PC-9 (cell line): ENCODE data around the gene LY86. TPM values are rescaled to one million over a fixed set of nuclear protein-coding genes. Genes with fewer than 3 reads are reported as not detected.

Source experiments
- BruUV-seq: library from RNA; stranded (reverse); fragments of 400-500 nt; replicated peaks from 2 replicates; lab custom pipeline; 2021; lab: Mats Ljungman, UMichigan
- CTCF ChIA-PET: fragments of 300-600 bp; sonication (Branson Sonifier 250); formaldehyde crosslinking; loops from one replicate; lab custom pipeline; 2022; ENCODE audit warnings: antibody characterized with exemption; lab: Charles Lee
- POLR2A ChIA-PET: fragments of 300-600 bp; sonication (Branson Sonifier 250); formaldehyde crosslinking; loops from one replicate; lab custom pipeline; 2022; ENCODE audit warnings: antibody characterized with exemption; ENCODE audit not compliant: unreplicated experiment; lab: Charles Lee
- DNase-seq, 2 experiments: peaks; one replicate each; pipeline versions ENCODE4 v3.0.0 to v3.0.0-alpha.2; 2015 to 2022; ENCODE audit warnings: mixed read lengths in 1 of 2
- H2AFZ ChIP-seq: fragments of 200-600 bp; sonication (generic); 2 replicates; pipeline ENCODE4 v1.8.1; 2017; ENCODE audit warnings: antibody characterized with exemption
- H3F3A ChIP-seq: fragments of 200-600 bp; sonication (generic); 2 replicates; pipeline ENCODE4 v1.8.1; 2017; ENCODE audit warnings: antibody characterized with exemption, mild to moderate bottlenecking, low read depth; ENCODE audit not compliant: insufficient read depth
- H3K27ac ChIP-seq: fragments of 200-600 bp; sonication (generic); 2 replicates; pipeline ENCODE4 v1.6.1; 2016; ENCODE audit warnings: mixed run types
- H3K27me3 ChIP-seq: fragments of 200-600 bp; sonication (generic); 2 replicates; pipeline ENCODE4 v1.6.1; 2016; ENCODE audit warnings: low read depth, mixed run types; ENCODE audit not compliant: insufficient read depth
- H3K36me3 ChIP-seq: fragments of 200-600 bp; sonication (generic); 2 replicates; pipeline ENCODE4 v1.6.1; 2016; ENCODE audit warnings: low read depth, mixed run types
- H3K4me1 ChIP-seq: fragments of 200-600 bp; sonication (generic); replicated peaks from 2 replicates; pipeline ENCODE4 v1.6.1; 2016; ENCODE audit warnings: mixed run types; ENCODE audit not compliant: insufficient read depth
- H3K4me2 ChIP-seq: fragments of 200-600 bp; sonication (generic); 2 replicates; pipeline ENCODE4 v1.6.1; 2017; ENCODE audit warnings: mixed run types
- H3K4me3 ChIP-seq: fragments of 200-600 bp; sonication (generic); 2 replicates; pipeline ENCODE4 v1.6.1; 2016; ENCODE audit warnings: mixed run types
- H3K79me2 ChIP-seq: fragments of 200-600 bp; sonication (generic); 2 replicates; pipeline ENCODE4 v1.6.1; 2017; ENCODE audit warnings: low read depth, mixed run types
- H3K9me2 ChIP-seq: fragments of 200-600 bp; sonication (generic); 2 replicates; pipeline ENCODE4 v1.8.1; 2017; ENCODE audit warnings: mild to moderate bottlenecking; ENCODE audit not compliant: insufficient read depth
- H3K9me3 ChIP-seq: fragments of 200-600 bp; sonication (generic); 2 replicates; pipeline ENCODE4 v1.8.1; 2016; ENCODE audit warnings: low read depth; ENCODE audit not compliant: insufficient read depth
- H4K20me1 ChIP-seq: fragments of 200-600 bp; sonication (generic); 2 replicates; pipeline ENCODE4 v1.8.1; 2017; ENCODE audit not compliant: insufficient read depth
- EZH2 ChIP-seq: fragments of 200-600 bp; sonication (generic); IDR thresholded peaks from 2 replicates; pipeline ENCODE4 v1.8.0; 2017; ENCODE audit warnings: antibody characterized with exemption, low read depth
- intact Hi-C: fragments of 100-400 bp; cut with micrococcal nuclease; formaldehyde crosslinking; loops from one replicate; pipeline ENCODE4 v1.10.0; 2022; ENCODE audit not compliant: unreplicated experiment
- total RNA-seq: library from RNA; stranded (reverse); gene quantifications from 2 replicates; pipeline ENCODE4 v1.2.3, GENCODE V29; 2021
- TF ChIP-seq, protein P1 (sequence below): fragments of 200-600 bp; sonication (generic); conservative IDR thresholded peaks from 2 replicates; pipeline ENCODE4 v1.6.1; 2017; ENCODE audit warnings: mixed run types, antibody characterized with exemption, mild to moderate bottlenecking, moderate library complexity

Gene LY86
- total RNA-seq, 1 experiment from 2014 or later = not detected

- no peak overlapping the region for H3K4me3 ChIP-seq
- peak; percentile 12 to 84 for DNase-seq
- ChIA-PET POLR2A (interaction anchor here (0.6 kb wide), 1 partner anchor 879 kb away, joined by 3 read pairs; no protein-coding TSS in a partner anchor), CTCF (no interaction called here)
- H3F3A ChIP-seq = no peaks in the 10 kb centered on the region
- no peak overlapping the region for H3K4me2 ChIP-seq
- H3K27me3 ChIP-seq = no peaks in the 10 kb centered on the region
- H2AFZ ChIP-seq = no peak overlapping the region
- no peaks in the 10 kb centered on the region for H3K9me3 ChIP-seq
- H3K9me2 ChIP-seq = no peaks in the 10 kb centered on the region
- intact Hi-C loops = no loop called here
- TF ChIP-seq, protein P1, sequence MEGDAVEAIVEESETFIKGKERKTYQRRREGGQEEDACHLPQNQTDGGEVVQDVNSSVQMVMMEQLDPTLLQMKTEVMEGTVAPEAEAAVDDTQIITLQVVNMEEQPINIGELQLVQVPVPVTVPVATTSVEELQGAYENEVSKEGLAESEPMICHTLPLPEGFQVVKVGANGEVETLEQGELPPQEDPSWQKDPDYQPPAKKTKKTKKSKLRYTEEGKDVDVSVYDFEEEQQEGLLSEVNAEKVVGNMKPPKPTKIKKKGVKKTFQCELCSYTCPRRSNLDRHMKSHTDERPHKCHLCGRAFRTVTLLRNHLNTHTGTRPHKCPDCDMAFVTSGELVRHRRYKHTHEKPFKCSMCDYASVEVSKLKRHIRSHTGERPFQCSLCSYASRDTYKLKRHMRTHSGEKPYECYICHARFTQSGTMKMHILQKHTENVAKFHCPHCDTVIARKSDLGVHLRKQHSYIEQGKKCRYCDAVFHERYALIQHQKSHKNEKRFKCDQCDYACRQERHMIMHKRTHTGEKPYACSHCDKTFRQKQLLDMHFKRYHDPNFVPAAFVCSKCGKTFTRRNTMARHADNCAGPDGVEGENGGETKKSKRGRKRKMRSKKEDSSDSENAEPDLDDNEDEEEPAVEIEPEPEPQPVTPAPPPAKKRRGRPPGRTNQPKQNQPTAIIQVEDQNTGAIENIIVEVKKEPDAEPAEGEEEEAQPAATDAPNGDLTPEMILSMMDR = no peak
- TF ChIP-seq EZH2 = no peak
- no peak overlapping the region for H3K27ac ChIP-seq
- H4K20me1 ChIP-seq = no peaks in the 10 kb centered on the region
- H3K36me3 ChIP-seq = no peaks in the 10 kb centered on the region
- H3K4me1 ChIP-seq = peaks cover 10% of the 10 kb centered on the region
- BruUV-seq = no TSS peak
- H3K79me2 ChIP-seq = no peaks in the 10 kb centered on the region
Observed at GRCh38 chr6:6600875-6601274, 12.4 kb downstream of the LY86 start.

DNA sequence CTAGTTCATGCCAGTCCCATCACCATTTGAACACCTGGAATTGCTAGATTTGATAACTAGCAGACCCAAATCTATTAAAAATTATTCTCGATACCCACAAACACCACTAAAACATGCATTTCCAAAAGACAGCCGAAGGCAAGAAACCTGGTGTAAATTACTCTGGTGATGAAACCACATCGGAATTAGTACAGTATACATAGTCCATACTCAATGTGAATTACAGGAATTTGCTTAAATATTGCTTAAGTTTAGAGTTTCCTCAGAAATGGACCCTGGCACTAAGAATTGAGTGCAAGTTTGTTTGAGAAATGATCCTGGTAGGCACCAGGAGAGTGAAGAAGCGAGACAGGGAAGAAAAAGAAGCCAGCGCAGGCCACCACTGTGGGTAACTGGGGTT is 13.7 kb downstream of the LY86 start:
- H3K79me2 ChIP-seq = no peaks in the 10 kb centered on the region
- H3K4me2 ChIP-seq = no peak overlapping the region
- no peak for DNase-seq
- H3K36me3 ChIP-seq = no peaks in the 10 kb centered on the region
- H3K9me2 ChIP-seq = no peaks in the 10 kb centered on the region
- BruUV-seq = no TSS peak
- no peak for TF ChIP-seq EZH2
- TF ChIP-seq, protein P1 = no peak
- H3K27me3 ChIP-seq = no peaks in the 10 kb centered on the region
- no peaks in the 10 kb centered on the region for H3K9me3 ChIP-seq
- H4K20me1 ChIP-seq = no peaks in the 10 kb centered on the region
- ChIA-PET CTCF (no interaction called here), POLR2A (no interaction called here)
- no peak overlapping the region for H3K4me3 ChIP-seq
- no peak overlapping the region for H3K27ac ChIP-seq
- peaks cover 8% of the 10 kb centered on the region for H3K4me1 ChIP-seq
- intact Hi-C loops = no loop called here
- no peak overlapping the region for H2AFZ ChIP-seq
- H3F3A ChIP-seq = no peaks in the 10 kb centered on the region

GRCh38 chr6:6603317-6603716 is 14.8 kb downstream of the LY86 start:
- no peak overlapping the region for H3K4me2 ChIP-seq
- H3K79me2 ChIP-seq = no peaks in the 10 kb centered on the region
- no peaks in the 10 kb centered on the region for H4K20me1 ChIP-seq
- H3K4me1 ChIP-seq = peaks cover 8% of the 10 kb centered on the region
- no peaks in the 10 kb centered on the region for H3K9me3 ChIP-seq
- H2AFZ ChIP-seq = no peak overlapping the region
- CTCF ChIA-PET = no interaction called here
- intact Hi-C loops = no loop called here
- H3K36me3 ChIP-seq = no peaks in the 10 kb centered on the region
- H3F3A ChIP-seq = no peaks in the 10 kb centered on the region
- POLR2A ChIA-PET = interaction anchor here (0.6 kb wide), 1 partner anchor 937 kb away, joined by 3 read pairs; no protein-coding TSS in a partner anchor
- TF ChIP-seq, protein P1 = no peak
- TF ChIP-seq EZH2 = no peak
- no peak overlapping the region for H3K27ac ChIP-seq
- H3K4me3 ChIP-seq = no peak overlapping the region
- H3K9me2 ChIP-seq = no peaks in the 10 kb centered on the region
- H3K27me3 ChIP-seq = no peaks in the 10 kb centered on the region
- no peak for DNase-seq
- no TSS peak for BruUV-seq
